Right kidney (tissue), 1 donor: ENCODE measurements around the gene RFX1.
A peak's percentile ranks its signal among the peaks of the same experiment; 100 is the strongest.

Experiments used
- DNase-seq: peaks from one replicate; pipeline ENCODE4 v3.0.0-alpha.2; 2016

Gene RFX1

GRCh38 chr19:13996928-13997630 is 9.0 kb downstream of the RFX1 start:
- DNase-seq, result no peak

- DNase-seq, result no peak
Observed at GRCh38 chr19:13995878-13996765, 10.0 kb downstream of the RFX1 start.

GRCh38 chr19:13995017-13995728 is 10.9 kb downstream of the RFX1 start:
- no peak for DNase-seq

GRCh38 chr19:13993590-13994300 is 12.4 kb downstream of the RFX1 start:
- DNase-seq, result no peak

GRCh38 chr19:13992025-13992424 is 14.1 kb downstream of the RFX1 start:
- no peak for DNase-seq

GRCh38 chr19:13990085-13990484 is 16.0 kb downstream of the RFX1 start:
- DNase-seq, result no peak

GRCh38 chr19:13989487-13989886 is 16.6 kb downstream of the RFX1 start:
- DNase-seq, result no peak

- peak; percentile 56 for DNase-seq
Observed at GRCh38 chr19:13987101-13987890, 18.8 kb downstream of the RFX1 start.

- DNase-seq, result peak; percentile 65
Observed at GRCh38 chr19:13986348-13986904, 19.7 kb downstream of the RFX1 start.

- DNase-seq, result no peak
Observed at GRCh38 chr19:13985771-13986347, 20.3 kb downstream of the RFX1 start.

GRCh38 chr19:13984875-13985741 is 21.0 kb downstream of the RFX1 start:
- DNase-seq, result no peak

GRCh38 chr19:13984186-13984585 is 21.9 kb downstream of the RFX1 start:
- no peak for DNase-seq

- DNase-seq, result no peak
Observed at GRCh38 chr19:13983213-13983889, 22.8 kb downstream of the RFX1 start.

GRCh38 chr19:13982773-13983172 is 23.3 kb downstream of the RFX1 start:
- no peak for DNase-seq

GRCh38 chr19:13981988-13982501 is 24.1 kb downstream of the RFX1 start:
- no peak for DNase-seq

GRCh38 chr19:13981467-13981866 is 24.7 kb downstream of the RFX1 start:
- no peak for DNase-seq

- DNase-seq, result no peak
Observed at GRCh38 chr19:13981021-13981420, 25.1 kb downstream of the RFX1 start.

- no peak for DNase-seq
Observed at GRCh38 chr19:13980340-13980739, 25.8 kb downstream of the RFX1 start.

- DNase-seq, result no peak
Observed at GRCh38 chr19:13979686-13980085, 26.4 kb downstream of the RFX1 start.
